OCI-LY3 (cell line): ENCODE results near the gene CCZ1B.
"Not testable (repeated sequence)": the region's sequence is repeated elsewhere in the genome, so short reads cannot be mapped to it uniquely, and the experiment has no call there.

Source experiments
- H2AFZ ChIP-seq: fragments of 200-600, 300-600 bp; shearing (Covaris generic); 2 replicates; pipeline ENCODE4 v1.6.0; 2014; ENCODE audit warnings: antibody characterized with exemption, low read depth, low read length
- H3K27ac ChIP-seq: fragments of 200-600, 300-600 bp; sonication (generic); 2 replicates; pipeline ENCODE4 v1.5.1; 2014; ENCODE audit warnings: mild to moderate bottlenecking, low read length, moderate library complexity, mixed read lengths
- H3K27me3 ChIP-seq: fragments of 200-600, 300-600 bp; sonication (generic); 2 replicates; pipeline ENCODE4 v1.6.1; 2014; ENCODE audit warnings: low read depth, low read length, mixed read lengths
- H3K36me3 ChIP-seq: fragments of 200-600, 300-600 bp; sonication (generic); replicated peaks from 2 replicates; pipeline ENCODE3; 2014; ENCODE audit warnings: low read depth, low read length, mixed read lengths
- H3K4me1 ChIP-seq: fragments of 300-600, 200-600 bp; sonication (generic); 2 replicates; pipeline ENCODE4 v1.6.1; 2014; ENCODE audit warnings: low read length, mixed read lengths
- H3K4me2 ChIP-seq: fragments of 200-600, 300-600 bp; sonication (generic); 2 replicates; pipeline ENCODE4 v1.6.1; 2014; ENCODE audit warnings: low read length, mixed read lengths
- H3K4me3 ChIP-seq: fragments of 300-600, 200-600 bp; sonication (generic); 2 replicates; pipeline ENCODE4 v1.5.1; 2014; ENCODE audit warnings: antibody characterized with exemption, mild to moderate bottlenecking, low read length, moderate library complexity
- H3K79me2 ChIP-seq: fragments of 300-600, 200-600 bp; shearing (Covaris generic); 2 replicates; pipeline ENCODE4 v1.6.1; 2014; ENCODE audit warnings: mild to moderate bottlenecking, low read length, mixed read lengths
- H3K9ac ChIP-seq: fragments of 300-600, 200-600 bp; shearing (Covaris generic); 2 replicates; pipeline ENCODE4 v1.6.0; 2014; ENCODE audit warnings: mild to moderate bottlenecking, low read length, moderate library complexity
- H3K9me3 ChIP-seq: fragments of 200-600, 300-600 bp; shearing (Covaris generic); 2 replicates; pipeline ENCODE4 v1.6.1; 2014; ENCODE audit warnings: low read length, mixed read lengths; ENCODE audit not compliant: insufficient read depth
- H4K20me1 ChIP-seq: fragments of 200-600, 300-600 bp; sonication (generic); 2 replicates; pipeline ENCODE4 v1.6.1; 2016; ENCODE audit warnings: low read length, mixed read lengths; ENCODE audit not compliant: insufficient read depth
- EZH2phosphoT487 ChIP-seq: fragments of 200-600 bp; shearing (Covaris generic); IDR thresholded peaks from 2 replicates; pipeline ENCODE4 v1.6.1; 2018; ENCODE audit warnings: antibody characterized with exemption, mixed run types, low read depth
- TF ChIP-seq, protein P1 (sequence below): fragments of 200-600, 300-600 bp; sonication (generic); IDR thresholded peaks from 2 replicates; pipeline ENCODE4 v1.5.1; 2014; ENCODE audit warnings: antibody characterized with exemption, low read length, low read depth

The CCZ1B gene

DNA sequence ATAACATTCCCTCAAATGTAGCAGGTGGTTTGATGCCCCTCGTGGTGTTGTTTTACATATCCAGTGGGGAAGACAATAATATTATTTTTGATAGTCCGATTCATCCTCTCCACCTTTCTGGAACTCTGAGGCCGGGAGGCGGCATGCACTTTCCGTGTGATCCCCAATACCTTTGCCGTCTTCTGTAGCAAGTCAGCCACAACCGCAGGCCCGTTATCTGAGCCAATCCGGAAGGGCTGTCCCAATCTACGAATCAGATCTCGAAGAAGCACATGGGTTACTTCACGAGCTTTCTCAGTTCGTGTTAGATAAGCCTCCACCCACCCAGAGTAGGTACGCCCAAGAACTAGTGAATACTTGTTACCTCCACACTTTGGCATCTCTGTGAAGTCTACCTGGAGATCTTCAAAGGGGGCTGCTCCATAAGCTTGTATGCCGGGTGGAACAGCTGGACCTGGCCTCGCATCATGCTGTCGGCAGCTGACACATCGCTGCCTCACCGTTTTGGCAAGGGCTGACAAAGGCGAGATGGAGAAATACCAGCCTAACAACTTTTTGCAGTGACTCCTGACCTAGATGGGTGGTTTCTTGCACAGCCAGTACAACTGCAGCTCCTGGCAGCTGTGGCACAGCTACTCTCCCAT, 16.3 kb upstream of the CCZ1B start:
- H4K20me1 ChIP-seq, H3K36me3 ChIP-seq, H3K27me3 ChIP-seq, H3K79me2 ChIP-seq, H3K9ac ChIP-seq, H3K4me2 ChIP-seq, H2AFZ ChIP-seq, H3K4me1 ChIP-seq, H3K4me3 ChIP-seq, H3K9me3 ChIP-seq, H3K27ac ChIP-seq: not testable (repeated sequence)

DNA sequence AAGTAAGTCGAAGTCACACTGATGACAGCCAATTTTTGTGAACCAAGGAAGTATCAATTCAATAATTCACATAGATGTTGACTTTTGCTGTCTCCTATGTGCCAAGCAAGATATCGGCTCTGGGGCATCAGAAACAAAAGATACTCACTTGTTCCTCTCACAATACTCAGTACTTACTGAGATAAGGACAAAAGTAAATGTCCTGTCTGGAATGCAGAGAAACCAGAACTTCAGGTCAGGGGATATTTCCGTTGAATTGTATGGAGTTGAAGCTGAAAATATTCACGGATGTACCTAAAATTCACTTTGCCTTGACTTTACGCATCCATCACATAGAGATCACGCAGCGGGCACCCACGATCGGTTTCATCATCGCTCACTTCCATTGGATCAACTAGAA, 11.0 kb upstream of the CCZ1B start:
- not testable (repeated sequence) for H3K4me1 ChIP-seq, H3K27ac ChIP-seq, H2AFZ ChIP-seq, H3K9ac ChIP-seq, H3K27me3 ChIP-seq, H3K4me2 ChIP-seq, H3K79me2 ChIP-seq, H4K20me1 ChIP-seq, H3K4me3 ChIP-seq, H3K36me3 ChIP-seq, H3K9me3 ChIP-seq

DNA sequence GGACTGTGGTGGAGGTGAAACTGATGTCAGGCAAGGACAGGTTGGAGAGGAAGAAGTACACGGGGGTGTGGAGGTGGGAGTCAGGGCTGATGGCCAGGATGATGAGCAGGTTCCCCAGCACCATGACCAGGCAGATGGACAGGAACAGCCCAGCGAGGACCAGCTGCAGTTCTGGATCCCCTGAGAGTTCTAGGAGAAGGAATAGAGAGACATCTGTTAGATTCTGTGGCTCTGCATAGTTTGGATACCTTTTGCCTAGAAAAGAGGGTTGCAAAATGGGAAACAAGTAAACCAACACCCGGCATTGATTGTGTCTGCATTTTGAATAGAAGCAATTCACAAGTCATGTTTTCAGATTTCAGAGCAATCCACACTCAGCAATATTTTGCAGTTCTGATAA, 9.4 kb upstream of the CCZ1B start:
- H3K4me3 ChIP-seq, H3K27me3 ChIP-seq, H3K27ac ChIP-seq, H3K4me2 ChIP-seq, H4K20me1 ChIP-seq, H2AFZ ChIP-seq, H3K9ac ChIP-seq, H3K4me1 ChIP-seq, H3K9me3 ChIP-seq, H3K36me3 ChIP-seq, H3K79me2 ChIP-seq: not testable (repeated sequence)

DNA sequence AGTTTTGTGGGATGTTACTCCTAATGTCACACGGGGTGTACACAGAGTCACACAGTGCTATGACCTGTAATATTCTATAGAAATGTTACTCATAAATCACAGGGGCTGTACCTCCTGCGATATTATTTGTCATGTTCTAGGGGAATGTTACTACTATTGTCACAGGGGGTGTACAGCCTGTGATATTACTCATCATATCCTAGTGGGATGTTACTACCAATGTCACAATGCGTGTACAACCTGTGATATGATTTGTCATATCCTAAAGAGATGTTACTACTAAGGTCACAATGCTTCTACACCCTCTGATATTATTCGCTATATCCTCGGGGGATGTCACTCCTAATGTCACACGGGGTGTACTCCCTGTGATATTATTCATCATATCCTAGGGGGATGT, 7.6 kb upstream of the CCZ1B start:
- Histone ChIP-seq H3K36me3 (no peaks in the 10 kb centered on the region), H3K79me2 (no peaks in the 10 kb centered on the region), H3K4me1 (no peaks in the 10 kb centered on the region), H4K20me1 (no peaks in the 10 kb centered on the region), H2AFZ (no peak overlapping the region), H3K4me3 (no peak overlapping the region), H3K4me2 (no peak overlapping the region), H3K9me3 (no peaks in the 10 kb centered on the region), H3K27me3 (no peaks in the 10 kb centered on the region), H3K27ac (no peak overlapping the region), H3K9ac (no peak overlapping the region)
- TF ChIP-seq EZH2phosphoT487 = no peak
- TF ChIP-seq, protein P1, sequence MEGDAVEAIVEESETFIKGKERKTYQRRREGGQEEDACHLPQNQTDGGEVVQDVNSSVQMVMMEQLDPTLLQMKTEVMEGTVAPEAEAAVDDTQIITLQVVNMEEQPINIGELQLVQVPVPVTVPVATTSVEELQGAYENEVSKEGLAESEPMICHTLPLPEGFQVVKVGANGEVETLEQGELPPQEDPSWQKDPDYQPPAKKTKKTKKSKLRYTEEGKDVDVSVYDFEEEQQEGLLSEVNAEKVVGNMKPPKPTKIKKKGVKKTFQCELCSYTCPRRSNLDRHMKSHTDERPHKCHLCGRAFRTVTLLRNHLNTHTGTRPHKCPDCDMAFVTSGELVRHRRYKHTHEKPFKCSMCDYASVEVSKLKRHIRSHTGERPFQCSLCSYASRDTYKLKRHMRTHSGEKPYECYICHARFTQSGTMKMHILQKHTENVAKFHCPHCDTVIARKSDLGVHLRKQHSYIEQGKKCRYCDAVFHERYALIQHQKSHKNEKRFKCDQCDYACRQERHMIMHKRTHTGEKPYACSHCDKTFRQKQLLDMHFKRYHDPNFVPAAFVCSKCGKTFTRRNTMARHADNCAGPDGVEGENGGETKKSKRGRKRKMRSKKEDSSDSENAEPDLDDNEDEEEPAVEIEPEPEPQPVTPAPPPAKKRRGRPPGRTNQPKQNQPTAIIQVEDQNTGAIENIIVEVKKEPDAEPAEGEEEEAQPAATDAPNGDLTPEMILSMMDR = no peak

DNA sequence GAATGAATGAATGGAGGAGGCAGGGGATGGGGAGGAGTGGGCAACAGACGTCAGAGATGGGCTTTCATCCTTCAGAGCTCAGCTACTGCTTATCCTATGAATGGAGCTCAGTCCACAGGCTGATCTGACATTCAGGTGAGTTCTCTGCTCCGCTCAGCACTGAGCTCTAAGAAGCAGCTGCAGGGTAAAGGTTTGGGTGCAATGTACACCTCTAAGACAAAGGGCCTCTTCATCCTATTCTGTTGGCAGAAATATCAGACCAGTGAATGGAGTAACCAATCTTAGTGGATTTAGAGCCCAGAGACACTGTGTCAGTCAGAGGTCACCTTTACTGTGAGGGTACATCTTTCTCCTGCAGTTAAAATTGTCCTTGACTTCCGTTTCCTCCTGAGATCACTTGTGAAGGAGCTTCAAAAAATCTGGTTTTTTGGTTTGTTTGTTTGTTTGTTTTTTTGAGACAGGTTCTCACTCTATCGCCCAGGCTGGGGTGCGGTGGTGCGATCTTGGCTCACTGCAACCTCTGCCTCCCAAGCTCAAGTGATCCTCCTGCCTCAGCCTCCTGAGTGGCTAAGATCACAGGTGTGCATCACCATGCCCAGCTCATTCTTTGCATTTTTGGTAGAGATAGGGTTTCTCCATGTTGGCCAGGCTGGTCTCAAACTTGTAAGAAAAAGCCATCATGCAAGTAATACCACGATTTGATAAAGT, 5.1 kb upstream of the CCZ1B start:
- no peak overlapping the region for H2AFZ ChIP-seq
- H3K9ac ChIP-seq = no peak overlapping the region
- H3K36me3 ChIP-seq = no peaks in the 10 kb centered on the region
- no peaks in the 10 kb centered on the region for H3K9me3 ChIP-seq
- no peak for TF ChIP-seq EZH2phosphoT487
- TF ChIP-seq, protein P1 = no peak
- H3K4me1 ChIP-seq = no peaks in the 10 kb centered on the region
- no peaks in the 10 kb centered on the region for H3K27me3 ChIP-seq
- H3K79me2 ChIP-seq = no peaks in the 10 kb centered on the region
- no peaks in the 10 kb centered on the region for H4K20me1 ChIP-seq
- no peak overlapping the region for H3K4me3 ChIP-seq
- H3K27ac ChIP-seq = no peak overlapping the region
- no peak overlapping the region for H3K4me2 ChIP-seq

DNA sequence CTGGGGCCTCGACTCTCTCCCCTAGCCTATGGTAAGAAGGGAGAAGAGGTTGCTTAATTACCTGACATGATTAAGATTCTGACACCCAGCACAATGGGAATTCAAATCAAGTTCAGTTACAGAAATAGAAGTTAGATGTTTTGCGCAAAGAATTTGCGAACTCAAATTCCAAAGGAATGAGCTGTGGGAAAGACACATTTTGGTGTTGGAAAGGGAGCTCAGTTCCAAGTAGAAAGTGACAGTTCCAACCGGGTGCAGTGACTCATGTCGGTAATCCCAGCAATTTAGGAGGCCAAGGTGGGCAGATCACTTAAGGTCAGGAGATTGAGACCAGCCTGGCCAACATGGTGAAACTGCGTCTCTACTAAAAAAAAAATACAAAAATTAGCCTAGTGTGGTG, 4.0 kb upstream of the CCZ1B start:
- not testable (repeated sequence) for H3K4me1 ChIP-seq, H3K4me2 ChIP-seq

DNA sequence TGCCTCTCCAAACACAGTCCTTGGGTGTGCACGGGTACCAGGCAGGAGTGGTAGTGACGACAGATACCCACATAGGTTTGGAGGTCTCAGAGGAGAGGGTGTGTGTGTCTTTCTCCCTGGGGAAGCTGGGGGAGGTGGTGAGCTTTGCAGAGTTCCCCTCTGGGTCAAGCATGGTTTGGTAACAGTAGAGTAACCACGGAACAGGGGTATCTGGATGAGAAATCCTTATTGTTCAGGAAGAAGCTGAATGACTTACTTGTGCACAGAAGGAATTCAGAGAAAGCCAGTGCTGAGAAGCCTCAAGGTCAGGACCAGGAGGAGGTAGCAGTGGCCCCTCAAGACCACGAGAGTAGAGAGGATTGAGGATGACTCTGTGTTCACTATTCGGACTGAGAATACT, 3.5 kb upstream of the CCZ1B start:
- not testable (repeated sequence) for H3K4me2 ChIP-seq, H3K36me3 ChIP-seq, H2AFZ ChIP-seq, H3K27me3 ChIP-seq, H4K20me1 ChIP-seq, H3K4me1 ChIP-seq, H3K4me3 ChIP-seq, H3K9ac ChIP-seq, H3K27ac ChIP-seq, H3K79me2 ChIP-seq, H3K9me3 ChIP-seq

More for the DNA sequence above, 4.0 kb upstream of the CCZ1B start:
- H3K79me2 ChIP-seq, H3K27me3 ChIP-seq, H4K20me1 ChIP-seq, H3K36me3 ChIP-seq, H2AFZ ChIP-seq, H3K9ac ChIP-seq, H3K9me3 ChIP-seq, H3K4me3 ChIP-seq, H3K27ac ChIP-seq: not testable (repeated sequence)

DNA sequence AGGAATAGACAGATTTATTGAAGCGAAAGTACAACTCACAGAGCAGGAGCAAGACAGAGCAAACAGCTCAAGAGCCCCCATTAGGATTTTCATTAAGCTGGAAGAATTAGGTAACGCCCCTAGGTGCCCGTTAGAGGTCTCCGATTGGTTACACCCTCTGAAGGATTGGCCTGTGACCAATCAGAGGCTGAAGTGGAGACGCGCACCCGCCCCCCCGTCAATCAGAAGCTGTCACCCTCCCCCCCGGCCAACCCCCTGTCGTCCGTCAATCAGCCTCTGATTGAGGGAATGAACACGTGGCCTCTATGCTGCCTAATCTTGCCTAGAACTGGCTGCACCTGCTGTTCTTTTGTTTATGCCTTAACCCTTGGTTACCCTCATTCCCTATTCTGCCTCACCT, 1.1 kb upstream of the CCZ1B start:
- not testable (repeated sequence) for H3K4me3 ChIP-seq, H3K36me3 ChIP-seq, H4K20me1 ChIP-seq, H3K9me3 ChIP-seq, H3K27me3 ChIP-seq, H2AFZ ChIP-seq, H3K79me2 ChIP-seq, H3K9ac ChIP-seq, H3K4me2 ChIP-seq, H3K4me1 ChIP-seq, H3K27ac ChIP-seq
